Calu3 (cell line): ENCODE measurements around the gene CROCC2. TPM values are rescaled to one million over a fixed set of nuclear protein-coding genes. Genes with fewer than 3 reads are reported as not detected.
A peak's percentile ranks its signal among the peaks of the same experiment; 100 is the strongest.

Experiments used
- BruUV-seq: library from RNA; stranded (reverse); fragments of 400-500 nt; replicated peaks from 2 replicates; lab custom pipeline; 2021; lab: Mats Ljungman, UMichigan
- CTCF ChIA-PET: fragments of 300-600 bp; sonication (Branson Sonifier 250); formaldehyde crosslinking; loops from one replicate; lab custom pipeline; 2022; ENCODE audit warnings: antibody characterized with exemption; lab: Charles Lee
- DNase-seq: peaks from one replicate; pipeline ENCODE4 v3.0.0; 2022
- H3K27ac Mint-ChIP-seq: one replicate; pipeline ENCODE4 v1.8.0; 2022; ENCODE audit warnings: mixed read lengths; ENCODE audit not compliant: unreplicated experiment
- H3K27me3 Mint-ChIP-seq: one replicate; pipeline ENCODE4 v1.8.0; 2022; ENCODE audit warnings: mixed read lengths; ENCODE audit not compliant: unreplicated experiment
- H3K36me3 Mint-ChIP-seq: one replicate; pipeline ENCODE4 v1.8.0; 2022; ENCODE audit warnings: mild to moderate bottlenecking, moderate library complexity, mixed read lengths; ENCODE audit not compliant: insufficient read depth, unreplicated experiment
- H3K4me1 Mint-ChIP-seq: one replicate; pipeline ENCODE4 v1.8.0; 2022; ENCODE audit warnings: mild to moderate bottlenecking, low read depth, mixed read lengths; ENCODE audit not compliant: unreplicated experiment
- H3K4me3 Mint-ChIP-seq: one replicate; pipeline ENCODE4 v1.8.0; 2022; ENCODE audit warnings: mild to moderate bottlenecking, low read depth, moderate library complexity, mixed read lengths; ENCODE audit not compliant: unreplicated experiment
- H3K9me3 Mint-ChIP-seq: one replicate; pipeline ENCODE4 v1.8.0; 2022; ENCODE audit warnings: low read depth, mixed read lengths; ENCODE audit not compliant: unreplicated experiment
- intact Hi-C: fragments of 100-400 bp; cut with micrococcal nuclease; formaldehyde crosslinking; loops from one replicate; pipeline ENCODE4 v1.10.0; 2022; ENCODE audit not compliant: unreplicated experiment
- total RNA-seq: library from RNA; stranded (reverse); gene quantifications from 2 replicates; pipeline ENCODE4 v1.2.3, GENCODE V29; 2022
- TF ChIP-seq, protein P1 (sequence below): fragments of 200-600 bp; IDR thresholded peaks from one replicate; pipeline ENCODE4 v1.8.0; 2022; ENCODE audit warnings: antibody characterized with exemption; ENCODE audit not compliant: unreplicated experiment

Gene CROCC2
- total RNA-seq, 1 experiment from 2014 or later: not detected

GRCh38 chr2:240996161-240996833 is 90.2 kb downstream of the CROCC2 start:
- Mint-ChIP-seq H3K4me3 (no peak overlapping the region), H3K27ac (no peak overlapping the region), H3K27me3 (peaks cover 21% of the 10 kb centered on the region), H3K4me1 (peaks cover 11% of the 10 kb centered on the region), H3K36me3 (peaks cover 12% of the 10 kb centered on the region), H3K9me3 (no peaks in the 10 kb centered on the region)
- TF ChIP-seq, protein P1, sequence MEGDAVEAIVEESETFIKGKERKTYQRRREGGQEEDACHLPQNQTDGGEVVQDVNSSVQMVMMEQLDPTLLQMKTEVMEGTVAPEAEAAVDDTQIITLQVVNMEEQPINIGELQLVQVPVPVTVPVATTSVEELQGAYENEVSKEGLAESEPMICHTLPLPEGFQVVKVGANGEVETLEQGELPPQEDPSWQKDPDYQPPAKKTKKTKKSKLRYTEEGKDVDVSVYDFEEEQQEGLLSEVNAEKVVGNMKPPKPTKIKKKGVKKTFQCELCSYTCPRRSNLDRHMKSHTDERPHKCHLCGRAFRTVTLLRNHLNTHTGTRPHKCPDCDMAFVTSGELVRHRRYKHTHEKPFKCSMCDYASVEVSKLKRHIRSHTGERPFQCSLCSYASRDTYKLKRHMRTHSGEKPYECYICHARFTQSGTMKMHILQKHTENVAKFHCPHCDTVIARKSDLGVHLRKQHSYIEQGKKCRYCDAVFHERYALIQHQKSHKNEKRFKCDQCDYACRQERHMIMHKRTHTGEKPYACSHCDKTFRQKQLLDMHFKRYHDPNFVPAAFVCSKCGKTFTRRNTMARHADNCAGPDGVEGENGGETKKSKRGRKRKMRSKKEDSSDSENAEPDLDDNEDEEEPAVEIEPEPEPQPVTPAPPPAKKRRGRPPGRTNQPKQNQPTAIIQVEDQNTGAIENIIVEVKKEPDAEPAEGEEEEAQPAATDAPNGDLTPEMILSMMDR: no peak
- no TSS peak for BruUV-seq
- CTCF ChIA-PET: no interaction called here
- DNase-seq: no peak
- intact Hi-C loops: loop anchor here (10.0 kb wide), 1 partner anchor 81 kb away; no protein-coding TSS in a partner anchor

DNA sequence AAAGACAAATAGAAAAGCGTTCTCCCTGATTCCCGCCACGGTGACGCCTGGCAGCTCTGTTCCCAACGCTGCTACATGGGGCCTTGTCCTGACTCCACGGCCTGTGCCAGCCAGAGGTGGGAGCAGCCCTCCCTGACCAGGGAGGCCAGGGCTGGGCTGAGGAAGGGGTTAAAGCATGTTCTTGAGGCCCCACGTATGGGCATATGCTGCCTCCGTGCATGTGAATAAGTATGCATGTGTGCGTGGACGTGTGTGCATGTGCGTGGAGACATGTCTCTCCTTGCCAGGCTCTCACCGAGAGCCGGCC is 90.7 kb downstream of the CROCC2 start:
- BruUV-seq: no TSS peak
- CTCF ChIA-PET: no interaction called here
- no peak overlapping the region for H3K4me3 Mint-ChIP-seq
- DNase-seq: no peak
- H3K4me1 Mint-ChIP-seq: peaks cover 7% of the 10 kb centered on the region
- H3K27ac Mint-ChIP-seq: no peak overlapping the region
- intact Hi-C loops: loop anchor here (10.0 kb wide), 1 partner anchor 82 kb away; no protein-coding TSS in a partner anchor
- TF ChIP-seq, protein P1: no peak
- H3K36me3 Mint-ChIP-seq: peaks cover 9% of the 10 kb centered on the region
- peaks cover 26% of the 10 kb centered on the region for H3K27me3 Mint-ChIP-seq
- no peaks in the 10 kb centered on the region for H3K9me3 Mint-ChIP-seq

- peaks cover 31% of the 10 kb centered on the region for H3K27me3 Mint-ChIP-seq
- intact Hi-C loops: loop anchor here (10.0 kb wide), 1 partner anchor 82 kb away; no protein-coding TSS in a partner anchor
- peak overlapping the region; percentile 66 for H3K4me3 Mint-ChIP-seq
- CTCF ChIA-PET: no interaction called here
- peaks cover 2% of the 10 kb centered on the region for H3K4me1 Mint-ChIP-seq
- H3K27ac Mint-ChIP-seq: no peak overlapping the region
- no peaks in the 10 kb centered on the region for H3K9me3 Mint-ChIP-seq
- peaks cover 6% of the 10 kb centered on the region for H3K36me3 Mint-ChIP-seq
- DNase-seq: no peak
- BruUV-seq: no TSS peak
- TF ChIP-seq, protein P1: no peak
Measured at GRCh38 chr2:240997141-240997855, 91.2 kb downstream of the CROCC2 start.

GRCh38 chr2:240997856-240998705 is 91.9 kb downstream of the CROCC2 start, which contains the start of gene SNED1:
TSS of gene SNED1 (plus strand) at chr2:240998618. CDS start at chr2:240998838, 220 bp downstream.
- TF ChIP-seq, protein P1: no peak
- intact Hi-C loops: loop anchor here (10.0 kb wide), 1 partner anchor 83 kb away; no protein-coding TSS in a partner anchor
- CTCF ChIA-PET: no interaction called here

More at GRCh38 chr2:240997856-240998705, 91.9 kb downstream of the CROCC2 start, which contains the start of gene SNED1:
- DNase-seq: peak; percentile 84
- BruUV-seq: no TSS peak
- Mint-ChIP-seq H3K27me3 (peaks cover 39% of the 10 kb centered on the region), H3K4me1 (no peaks in the 10 kb centered on the region), H3K27ac (no peak within 1 kb of the TSS), H3K9me3 (no peaks in the 10 kb centered on the region), H3K36me3 (peaks cover 6% of the 10 kb centered on the region), H3K4me3 (peak within 1 kb of the TSS; percentile 66)
